GM18498 (cell line): Measurements from ENCODE around the gene LHFPL3.
"Not testable (repeated sequence)": the region's sequence is repeated elsewhere in the genome, so short reads cannot be mapped to it uniquely, and the experiment has no call there.

Source experiments
- ATAC-seq: cut with Tn5 transposase; IDR thresholded peaks from one replicate; pipeline ENCODE4 v1.9.1; 2021; ENCODE audit warnings: mild to moderate bottlenecking, moderate library complexity; ENCODE audit not compliant: unreplicated experiment

Gene LHFPL3

GRCh38 chr7:104563350-104563901, 235.0 kb downstream of the LHFPL3 start:
- not testable (repeated sequence) for ATAC-seq

- no peak for ATAC-seq
Measured at GRCh38 chr7:104569751-104570150, 241.3 kb downstream of the LHFPL3 start.

- no peak for ATAC-seq
Measured at GRCh38 chr7:104572554-104572953, 244.2 kb downstream of the LHFPL3 start.

GRCh38 chr7:104584620-104585019, 256.2 kb downstream of the LHFPL3 start:
- no peak for ATAC-seq

- ATAC-seq = not testable (repeated sequence)
Measured at GRCh38 chr7:104595591-104595990, 267.2 kb downstream of the LHFPL3 start.

GRCh38 chr7:104603957-104604356, 275.6 kb downstream of the LHFPL3 start:
- ATAC-seq = no peak

GRCh38 chr7:104604706-104605105, 276.3 kb downstream of the LHFPL3 start:
- no peak for ATAC-seq

GRCh38 chr7:104621321-104621720, 292.9 kb downstream of the LHFPL3 start:
- no peak for ATAC-seq

- ATAC-seq = no peak
Measured at GRCh38 chr7:104625956-104626355, 297.6 kb downstream of the LHFPL3 start.

GRCh38 chr7:104627516-104627915, 299.1 kb downstream of the LHFPL3 start:
- ATAC-seq = no peak

GRCh38 chr7:104628017-104628416, 299.6 kb downstream of the LHFPL3 start:
- no peak for ATAC-seq

GRCh38 chr7:104629408-104629807, 301.0 kb downstream of the LHFPL3 start:
- no peak for ATAC-seq

GRCh38 chr7:104640506-104640905, 312.1 kb downstream of the LHFPL3 start:
- ATAC-seq = no peak

- no peak for ATAC-seq
Measured at GRCh38 chr7:104642560-104642959, 314.2 kb downstream of the LHFPL3 start.

- no peak for ATAC-seq
Measured at GRCh38 chr7:104643587-104644217, 315.3 kb downstream of the LHFPL3 start.

GRCh38 chr7:104650991-104651640, 322.7 kb downstream of the LHFPL3 start:
- no peak for ATAC-seq

- no peak for ATAC-seq
Measured at GRCh38 chr7:104652434-104652833, 324.0 kb downstream of the LHFPL3 start.

- no peak for ATAC-seq
Measured at GRCh38 chr7:104652865-104653264, 324.5 kb downstream of the LHFPL3 start.

GRCh38 chr7:104653825-104654401, 325.5 kb downstream of the LHFPL3 start:
- ATAC-seq = no peak

GRCh38 chr7:104655592-104655991, 327.2 kb downstream of the LHFPL3 start:
- no peak for ATAC-seq

GRCh38 chr7:104656467-104656866, 328.1 kb downstream of the LHFPL3 start:
- no peak for ATAC-seq

GRCh38 chr7:104657134-104657533, 328.7 kb downstream of the LHFPL3 start:
- no peak for ATAC-seq
